GM23248 (cell line): ENCODE data around the gene MAVS. TPM values are rescaled to one million over a fixed set of nuclear protein-coding genes. Genes with fewer than 3 reads are reported as not detected.

Source experiments
- DNase-seq: peaks from one replicate; pipeline ENCODE4 v3.0.0-alpha.2; 2015
- H2AFZ ChIP-seq: fragments of 200-600 bp; sonication (generic); 2 replicates; pipeline ENCODE4 v1.6.1; 2016; ENCODE audit warnings: antibody characterized with exemption
- H3F3A ChIP-seq: fragments of 200-600 bp; sonication (generic); 2 replicates; pipeline ENCODE4 v1.6.1; 2016; ENCODE audit warnings: mild to moderate bottlenecking, antibody characterized with exemption, mixed run types; ENCODE audit not compliant: insufficient read depth
- H3K27ac ChIP-seq: fragments of 200-600 bp; sonication (generic); 2 replicates; pipeline ENCODE4 v1.5.1; 2016; ENCODE audit warnings: mild to moderate bottlenecking
- H3K27me3 ChIP-seq: fragments of 200-600 bp; sonication (generic); replicated peaks from 2 replicates; pipeline ENCODE4 v1.6.1; 2016; ENCODE audit warnings: mild to moderate bottlenecking; ENCODE audit not compliant: insufficient read depth
- H3K36me3 ChIP-seq: fragments of 200-600 bp; sonication (generic); 2 replicates; pipeline ENCODE4 v1.6.1; 2016; ENCODE audit warnings: low read depth, mild to moderate bottlenecking
- H3K4me1 ChIP-seq: fragments of 200-600 bp; sonication (generic); 2 replicates; pipeline ENCODE4 v1.6.1; 2016; ENCODE audit warnings: mild to moderate bottlenecking; ENCODE audit not compliant: insufficient read depth
- H3K4me2 ChIP-seq: fragments of 200-600 bp; sonication (generic); one replicate; pipeline ENCODE4 v1.6.1; 2016; ENCODE audit warnings: mild to moderate bottlenecking; ENCODE audit not compliant: unreplicated experiment
- H3K4me3 ChIP-seq: fragments of 200-600 bp; sonication (generic); 2 replicates; pipeline ENCODE4 v1.5.1; 2016; ENCODE audit warnings: mild to moderate bottlenecking
- H3K79me2 ChIP-seq: fragments of 200-600 bp; sonication (generic); 2 replicates; pipeline ENCODE4 v1.6.1; 2016; ENCODE audit warnings: mild to moderate bottlenecking; ENCODE audit not compliant: insufficient read depth
- H3K9ac ChIP-seq: fragments of 200-600 bp; sonication (generic); 2 replicates; pipeline ENCODE4 v1.6.1; 2016; ENCODE audit warnings: mild to moderate bottlenecking
- H3K9me2 ChIP-seq: fragments of 200-600 bp; sonication (generic); 2 replicates; pipeline ENCODE4 v1.6.1; 2016; ENCODE audit warnings: mixed run types, mild to moderate bottlenecking, moderate library complexity; ENCODE audit not compliant: insufficient read depth
- H3K9me3 ChIP-seq: fragments of 200-600 bp; sonication (generic); one replicate; pipeline ENCODE4 v1.6.1; 2017; ENCODE audit warnings: low read depth
- H4K20me1 ChIP-seq: fragments of 200-600 bp; sonication (generic); 2 replicates; pipeline ENCODE4 v1.6.0; 2016; ENCODE audit not compliant: insufficient read depth
- EZH2 ChIP-seq: fragments of 200-600 bp; sonication (generic); IDR thresholded peaks from 2 replicates; pipeline ENCODE4 v1.6.1; 2018; ENCODE audit warnings: antibody characterized with exemption, mild to moderate bottlenecking; ENCODE audit not compliant: insufficient read depth, poor library complexity, severe bottlenecking
- EZH2phosphoT487 ChIP-seq: fragments of 200-600 bp; sonication (generic); IDR thresholded peaks from 2 replicates; pipeline ENCODE4 v1.6.1; 2018; ENCODE audit warnings: antibody characterized with exemption, moderate library complexity, mild to moderate bottlenecking, low read depth; ENCODE audit not compliant: insufficient read depth
- WGBS, 2 experiments: methylation state at CpG; one replicate each; pipeline ENCODE4 v1.1.6; 2015 to 2017; ENCODE audit warnings: low lambda C conversion rate in 2 of 2, low coverage in 1 of 2; ENCODE audit errors: missing lambda C conversion rate in 2 of 2; 5-methylcytosine and 5-hydroxymethylcytosine counted together
- in situ Hi-C: fragments of 300-500 bp; cut with MboI; formaldehyde crosslinking; loops from 2 replicates; pipeline ENCODE4 v1.15.0; 2020
- polyA plus RNA-seq: library from polyadenylated mRNA; unstranded; fragments of >200 nt; fragmentation: Nextera tagmentation; extraction: Ambion mirVana; gene quantifications from 2 replicates; pipeline ENCODE4 v1.2.1, GENCODE V29; 2016
- total RNA-seq: library from RNA; depleted of rRNA; stranded (reverse); fragments of >200 nt; shearing (Covaris generic); gene quantifications from 2 replicates; pipeline ENCODE4 v1.2.3, GENCODE V29; 2014

MAVS gene
- total and polyA plus RNA-seq, 2 experiments from 2014 or later: 12.0 to 22.0 TPM

DNA sequence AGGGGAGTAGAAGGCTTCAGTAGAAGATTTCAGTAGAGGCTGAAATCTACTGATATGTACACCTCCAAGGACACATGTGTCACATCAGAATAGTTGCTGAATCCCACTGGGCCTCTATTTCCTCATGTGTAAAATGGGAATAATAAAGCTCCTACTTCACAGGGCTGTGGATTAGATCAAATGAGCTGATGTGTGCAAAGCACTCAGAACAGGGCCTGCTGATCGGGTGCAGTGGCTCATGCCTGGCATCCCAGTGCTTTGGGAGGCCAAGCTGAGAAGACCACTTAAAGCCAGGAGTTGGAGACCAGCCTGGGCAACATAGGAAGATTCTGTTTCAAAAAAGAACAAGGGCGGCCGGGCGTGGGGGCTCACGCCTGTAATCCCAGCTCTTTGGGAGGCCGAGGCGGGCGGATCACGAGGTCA, 34.4 kb upstream of the MAVS start:
- H3K27ac ChIP-seq: peak overlapping the region; percentile 100
- no peaks in the 10 kb centered on the region for H3K9me3 ChIP-seq
- H3K4me1 ChIP-seq: peaks cover 32% of the 10 kb centered on the region
- H4K20me1 ChIP-seq: no peaks in the 10 kb centered on the region
- no peak overlapping the region for H2AFZ ChIP-seq
- 93 to 94% methylated on average over 7 to 9 of the region's 9 CpGs for WGBS, 2 experiments
- H3K27me3 ChIP-seq: no peaks in the 10 kb centered on the region
- H3K9me2 ChIP-seq: no peaks in the 10 kb centered on the region
- H3F3A ChIP-seq: peaks cover 45% of the 10 kb centered on the region
- in situ Hi-C loops: no loop called here
- peaks cover 17% of the 10 kb centered on the region; the same call in 1 of the 2 replicates for H3K79me2 ChIP-seq
- DNase-seq: no peak
- H3K4me2 ChIP-seq: peak overlapping the region; percentile 21
- TF ChIP-seq EZH2: no peak
- no peak for TF ChIP-seq EZH2phosphoT487
- H3K9ac ChIP-seq: peak overlapping the region; percentile 64
- no peaks in the 10 kb centered on the region for H3K36me3 ChIP-seq
- no peak overlapping the region for H3K4me3 ChIP-seq

DNA sequence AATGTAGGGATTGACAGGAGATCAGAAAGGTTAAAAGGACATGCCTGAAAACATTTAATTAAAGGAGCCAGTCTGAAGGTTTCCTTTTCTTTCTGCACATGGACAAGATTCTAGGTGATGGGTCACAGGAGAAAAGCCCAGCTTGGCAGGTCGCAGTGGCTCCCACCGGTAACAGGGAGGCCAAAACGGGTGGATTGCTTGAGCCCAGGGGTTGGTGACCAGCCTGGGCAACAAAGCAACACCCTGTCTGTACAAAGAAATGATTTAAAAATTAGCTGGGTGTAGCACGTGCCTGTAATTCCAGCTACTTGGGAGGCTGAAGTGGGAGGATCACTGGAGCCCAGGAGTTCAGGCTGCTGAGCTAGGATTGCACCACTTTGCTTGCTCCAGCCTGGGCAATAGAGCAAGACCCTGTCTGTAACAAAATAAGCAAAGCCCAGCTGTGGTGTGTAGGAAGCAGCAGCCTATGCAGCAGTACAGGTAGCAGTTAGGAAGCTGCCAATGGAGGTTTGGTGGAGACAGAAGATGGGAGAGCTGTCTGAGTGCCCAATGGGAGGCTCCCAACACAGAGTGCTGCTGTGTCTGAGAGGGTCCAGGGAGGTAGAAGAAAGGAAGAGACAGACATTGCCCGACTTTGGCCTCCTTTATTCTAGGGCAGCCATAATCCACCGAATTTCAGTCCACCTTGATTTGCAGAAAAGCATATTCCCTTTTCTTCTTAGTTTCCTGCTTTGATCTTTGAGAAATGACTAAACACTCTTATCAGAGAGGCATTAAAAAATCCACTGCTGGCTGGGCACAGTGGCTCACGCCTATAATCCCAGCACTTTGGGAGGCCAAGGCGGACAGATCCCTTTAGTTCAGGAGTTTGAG, 33.4 kb upstream of the MAVS start:
- Histone ChIP-seq H4K20me1 (no peaks in the 10 kb centered on the region), H3K9ac (no peak overlapping the region), H3K4me3 (no peak overlapping the region), H3K9me2 (no peaks in the 10 kb centered on the region), H3K27me3 (no peaks in the 10 kb centered on the region), H3K4me2 (no peak overlapping the region), H3K79me2 (peaks cover 17% of the 10 kb centered on the region; the same call in 1 of the 2 replicates), H3K36me3 (no peaks in the 10 kb centered on the region), H2AFZ (no peak overlapping the region), H3K27ac (peak overlapping the region; percentile 15; the same call in 1 of the 2 replicates), H3K9me3 (no peaks in the 10 kb centered on the region), H3F3A (peaks cover 40% of the 10 kb centered on the region), H3K4me1 (peaks cover 25% of the 10 kb centered on the region)
- TF ChIP-seq EZH2phosphoT487: no peak
- no peak for TF ChIP-seq EZH2
- WGBS, 2 experiments: 63 to 66% methylated on average over 8 of the region's 8 CpGs
- no peak for DNase-seq
- in situ Hi-C loops: no loop called here

DNA sequence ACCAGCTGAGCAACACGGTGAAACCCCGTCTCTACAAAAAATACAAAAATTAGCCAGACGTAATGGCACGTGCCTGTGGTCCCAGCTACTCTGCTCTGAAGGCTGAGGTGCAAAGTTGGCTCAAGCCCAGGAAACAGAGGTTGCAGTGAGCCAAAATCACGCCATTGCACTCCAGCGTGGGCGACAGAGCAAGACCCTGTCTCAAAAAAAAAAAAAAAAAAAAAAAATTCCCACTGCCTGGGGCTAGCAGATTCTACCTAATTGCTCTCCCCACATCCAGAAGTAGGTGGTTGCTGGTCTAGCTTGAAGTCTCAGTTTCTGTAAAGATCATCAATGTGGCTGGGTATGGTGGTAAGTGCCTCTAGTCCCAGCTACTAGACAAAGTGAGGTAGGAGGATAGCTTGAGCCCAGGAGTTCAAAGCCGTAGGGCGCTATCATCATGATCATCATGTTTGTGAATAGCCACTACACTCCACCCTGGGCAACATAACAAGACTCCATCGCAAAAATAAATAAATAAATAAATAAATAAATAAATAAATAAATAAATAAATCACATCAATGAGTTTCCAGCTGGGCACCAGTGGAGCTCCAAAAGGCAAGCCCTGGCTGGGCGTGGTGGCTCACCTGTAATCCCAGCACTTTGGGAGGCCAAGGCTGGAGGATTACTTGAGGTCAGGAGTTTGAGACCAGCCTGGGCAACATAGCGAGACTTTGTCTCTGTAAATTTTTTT, 32.6 kb upstream of the MAVS start:
- no peak overlapping the region for H2AFZ ChIP-seq
- no peaks in the 10 kb centered on the region for H3K9me2 ChIP-seq
- H3K27ac ChIP-seq: no peak overlapping the region
- DNase-seq: no peak
- WGBS, 2 experiments: 95 to 96% methylated on average over 12 of the region's 12 CpGs
- H3K27me3 ChIP-seq: no peaks in the 10 kb centered on the region
- H3K9ac ChIP-seq: no peak overlapping the region
- peaks cover 27% of the 10 kb centered on the region for H3K4me1 ChIP-seq
- in situ Hi-C loops: no loop called here
- H3K9me3 ChIP-seq: no peaks in the 10 kb centered on the region
- H3K36me3 ChIP-seq: no peaks in the 10 kb centered on the region
- no peak overlapping the region for H3K4me2 ChIP-seq
- H4K20me1 ChIP-seq: no peaks in the 10 kb centered on the region
- 0 out of 2 replicates have a peak, but pooled peaks cover 10% of the 10 kb centered on the region for H3K79me2 ChIP-seq
- peaks cover 37% of the 10 kb centered on the region for H3F3A ChIP-seq
- no peak overlapping the region for H3K4me3 ChIP-seq
- TF ChIP-seq EZH2: no peak
- TF ChIP-seq EZH2phosphoT487: no peak

DNA sequence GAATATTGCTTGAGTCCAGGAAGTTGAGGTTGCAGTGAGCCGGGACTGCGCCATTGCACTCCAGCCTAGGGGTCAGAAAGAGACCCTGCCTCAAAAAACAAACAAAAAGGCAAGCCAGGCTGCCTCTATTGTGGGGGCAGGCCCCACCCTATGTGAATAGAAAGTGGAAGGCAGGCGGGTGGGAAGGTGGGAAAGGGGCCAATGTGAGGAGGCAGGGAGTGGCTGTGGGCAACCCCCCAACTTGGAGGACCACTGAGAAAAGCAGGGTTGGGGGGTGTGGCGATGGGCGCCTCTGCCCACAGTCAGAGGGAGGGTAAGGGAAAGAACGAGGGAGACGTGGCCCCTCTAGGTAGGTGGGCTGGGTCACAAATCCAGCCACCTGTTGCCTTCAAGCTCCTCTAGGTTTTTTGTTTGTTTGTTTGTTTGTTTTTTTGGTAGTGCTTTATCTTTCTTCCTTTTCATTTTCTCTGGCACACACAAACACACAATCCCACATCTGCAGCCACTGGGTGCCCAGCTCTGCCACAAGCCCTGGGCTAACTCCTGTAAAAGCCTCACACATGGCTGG, 31.6 kb upstream of the MAVS start:
- Histone ChIP-seq H4K20me1 (no peaks in the 10 kb centered on the region), H3K4me1 (peaks cover 23% of the 10 kb centered on the region), H3K27ac (no peak overlapping the region), H3K9ac (no peak overlapping the region), H3K4me2 (no peak overlapping the region), H3K79me2 (0 out of 2 replicates have a peak, but pooled peaks cover 5% of the 10 kb centered on the region), H2AFZ (no peak overlapping the region), H3K4me3 (no peak overlapping the region), H3K27me3 (no peaks in the 10 kb centered on the region), H3K9me2 (no peaks in the 10 kb centered on the region), H3K9me3 (no peaks in the 10 kb centered on the region), H3F3A (peaks cover 32% of the 10 kb centered on the region), H3K36me3 (no peaks in the 10 kb centered on the region)
- 81 to 88% methylated on average over 7 of the region's 7 CpGs for WGBS, 2 experiments
- TF ChIP-seq EZH2phosphoT487 (no peak), EZH2 (no peak)
- DNase-seq: no peak
- in situ Hi-C loops: no loop called here
